NOMO-1 treated with dmso at 0.1 percent for 144 hours (cell line): Measurements from ENCODE around the gene HAPLN2.
"Not testable (repeated sequence)": the region's sequence is repeated elsewhere in the genome, so short reads cannot be mapped to it uniquely, and the experiment has no call there.

Source experiments
- DNase-seq: peaks from one replicate; lab custom pipeline; 2025; ENCODE audit not compliant: unreplicated experiment; lab: John Stamatoyannopoulos, UW

Gene HAPLN2

GRCh38 chr1:156591432-156592157 is 27.6 kb upstream of the HAPLN2 start, which contains the start of gene NAXE:
TSS of gene NAXE (plus strand) at chr1:156591776. CDS start at chr1:156591805, 29 bp downstream.
- DNase-seq: no peak

- no peak for DNase-seq
Measured at GRCh38 chr1:156592158-156592909, 26.9 kb upstream of the HAPLN2 start.

GRCh38 chr1:156592910-156593660 is 26.1 kb upstream of the HAPLN2 start:
- DNase-seq: no peak

- no peak for DNase-seq
Measured at GRCh38 chr1:156593661-156593989, 25.6 kb upstream of the HAPLN2 start.

- DNase-seq: no peak
Measured at GRCh38 chr1:156594190-156594589, 25.0 kb upstream of the HAPLN2 start.

GRCh38 chr1:156595016-156595415 is 24.2 kb upstream of the HAPLN2 start:
- DNase-seq: no peak

- DNase-seq: no peak
Measured at GRCh38 chr1:156596426-156596825, 22.8 kb upstream of the HAPLN2 start.

GRCh38 chr1:156598125-156598524 is 21.1 kb upstream of the HAPLN2 start:
- no peak for DNase-seq

GRCh38 chr1:156598731-156599432 is 20.3 kb upstream of the HAPLN2 start:
- no peak for DNase-seq

- DNase-seq: peak; percentile 73
Measured at GRCh38 chr1:156599811-156600210, 19.4 kb upstream of the HAPLN2 start.

GRCh38 chr1:156600733-156601121 is 18.5 kb upstream of the HAPLN2 start:
- DNase-seq: no peak

GRCh38 chr1:156601122-156601830 is 17.9 kb upstream of the HAPLN2 start, which contains the start of gene GPATCH4:
TSS of gene GPATCH4 (minus strand) at chr1:156601479.
- peak; percentile 49 for DNase-seq

- DNase-seq: no peak
Measured at GRCh38 chr1:156601892-156602291, 17.3 kb upstream of the HAPLN2 start.

GRCh38 chr1:156602557-156602993 is 16.6 kb upstream of the HAPLN2 start:
- DNase-seq: no peak

- DNase-seq: not testable (repeated sequence)
Measured at GRCh38 chr1:156607344-156607743, 11.9 kb upstream of the HAPLN2 start.

- DNase-seq: peak; percentile 69
Measured at GRCh38 chr1:156608036-156608674, 11.1 kb upstream of the HAPLN2 start.

GRCh38 chr1:156608981-156609380 is 10.2 kb upstream of the HAPLN2 start:
- no peak for DNase-seq

- not testable (repeated sequence) for DNase-seq
Measured at GRCh38 chr1:156610072-156610471, 9.1 kb upstream of the HAPLN2 start.

- DNase-seq: no peak
Measured at GRCh38 chr1:156612666-156613065, 6.5 kb upstream of the HAPLN2 start.

GRCh38 chr1:156615946-156616345 is 3.3 kb upstream of the HAPLN2 start:
- DNase-seq: no peak
